Retinal pigment epithelial cell (primary cell): ENCODE data around the gene STN1.

Experiments used
- DNase-seq: peaks from one replicate; pipeline ENCODE4 v3.0.0-alpha.2; 2010; ENCODE audit warnings: low read depth
- H3K4me3 ChIP-seq: 2 replicates; pipeline ENCODE4 v1.5.1; 2011; ENCODE audit warnings: mild to moderate bottlenecking, low read length, control low read depth, moderate library complexity
- TF ChIP-seq, protein P1 (sequence below): conservative IDR thresholded peaks from 2 replicates; pipeline ENCODE4 v1.5.1; 2011; ENCODE audit warnings: low read depth, low read length, control low read depth, inconsistent platforms

The STN1 gene

DNA sequence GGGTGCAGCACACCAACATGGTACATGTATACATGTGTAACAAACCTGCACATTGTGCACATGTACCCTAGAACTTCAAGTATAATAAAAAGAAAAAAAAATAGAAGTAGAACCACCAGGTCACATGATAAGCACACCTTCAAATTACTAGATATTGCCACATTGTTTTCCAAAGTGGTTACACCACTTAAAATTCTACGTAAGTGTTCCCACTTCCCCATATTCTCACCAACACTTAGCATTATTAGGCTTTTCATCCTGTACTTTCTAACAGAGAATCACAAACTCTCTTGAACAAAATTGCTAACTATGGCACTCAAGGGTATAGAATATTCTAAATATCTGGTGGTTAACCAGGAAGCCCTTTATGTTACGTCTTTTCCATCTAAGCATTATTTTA lies 85.2 kb downstream of the STN1 start:
- no peak for DNase-seq
- no peak overlapping the region for H3K4me3 ChIP-seq

More for the DNA sequence above, 85.2 kb downstream of the STN1 start:
- TF ChIP-seq, protein P1, sequence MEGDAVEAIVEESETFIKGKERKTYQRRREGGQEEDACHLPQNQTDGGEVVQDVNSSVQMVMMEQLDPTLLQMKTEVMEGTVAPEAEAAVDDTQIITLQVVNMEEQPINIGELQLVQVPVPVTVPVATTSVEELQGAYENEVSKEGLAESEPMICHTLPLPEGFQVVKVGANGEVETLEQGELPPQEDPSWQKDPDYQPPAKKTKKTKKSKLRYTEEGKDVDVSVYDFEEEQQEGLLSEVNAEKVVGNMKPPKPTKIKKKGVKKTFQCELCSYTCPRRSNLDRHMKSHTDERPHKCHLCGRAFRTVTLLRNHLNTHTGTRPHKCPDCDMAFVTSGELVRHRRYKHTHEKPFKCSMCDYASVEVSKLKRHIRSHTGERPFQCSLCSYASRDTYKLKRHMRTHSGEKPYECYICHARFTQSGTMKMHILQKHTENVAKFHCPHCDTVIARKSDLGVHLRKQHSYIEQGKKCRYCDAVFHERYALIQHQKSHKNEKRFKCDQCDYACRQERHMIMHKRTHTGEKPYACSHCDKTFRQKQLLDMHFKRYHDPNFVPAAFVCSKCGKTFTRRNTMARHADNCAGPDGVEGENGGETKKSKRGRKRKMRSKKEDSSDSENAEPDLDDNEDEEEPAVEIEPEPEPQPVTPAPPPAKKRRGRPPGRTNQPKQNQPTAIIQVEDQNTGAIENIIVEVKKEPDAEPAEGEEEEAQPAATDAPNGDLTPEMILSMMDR: no peak
